ENCODE results near the gene WDR73. TPM values are rescaled to one million over a fixed set of nuclear protein-coding genes. Genes with fewer than 3 reads are reported as not detected.

WDR73 gene
- total and polyA plus RNA-seq, 10 of the 15 experiments (the other 5 are each of a cell fraction or from before 2014, with no cell fraction given): 4.4 to 25.6 (median 16.3) TPM

DNA sequence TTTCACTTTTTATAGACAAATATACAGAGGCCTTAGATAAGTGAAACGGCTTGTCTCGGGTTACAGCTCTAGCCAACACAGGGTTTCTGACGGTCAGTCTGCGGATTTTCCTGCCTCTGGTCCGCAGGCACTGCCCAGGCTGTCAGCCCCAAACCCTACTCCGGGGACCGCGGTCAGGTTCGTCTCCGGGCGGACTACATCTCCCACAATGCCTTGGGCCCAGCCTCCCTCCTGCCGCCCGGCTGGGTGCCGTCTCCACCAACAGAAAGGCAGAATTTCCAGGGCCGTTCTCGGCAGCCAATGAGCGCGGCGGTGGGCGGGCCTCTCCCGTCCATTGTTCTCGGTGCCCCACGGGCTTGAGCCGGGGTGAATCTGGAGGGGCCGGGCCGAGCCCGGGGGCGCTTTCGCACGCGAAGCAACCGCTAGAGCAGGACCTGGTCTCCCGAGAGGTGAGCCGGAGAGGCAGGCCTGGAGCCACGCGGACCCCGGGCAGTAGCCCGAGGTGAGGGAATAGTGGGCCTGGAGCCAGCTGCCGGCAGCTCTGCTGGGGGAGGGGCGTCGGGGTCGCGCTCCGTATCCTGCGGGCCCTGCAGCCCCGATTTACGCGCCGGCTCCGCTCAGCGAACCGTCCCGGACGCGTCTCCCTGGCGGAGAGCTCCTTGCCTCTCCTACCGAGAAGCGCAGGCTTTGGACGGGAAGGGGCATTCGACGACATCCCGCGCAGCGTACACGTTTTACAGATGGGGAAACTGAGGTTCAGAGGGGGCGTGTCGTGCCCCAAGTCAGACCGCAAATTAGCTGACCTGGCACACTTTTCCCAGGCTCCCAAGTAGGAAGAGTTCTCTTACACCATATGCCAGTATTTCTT is 53.2 kb downstream of the WDR73 start, which contains the start of gene ZSCAN2 (continued):
- TF ChIP-seq, protein P1, sequence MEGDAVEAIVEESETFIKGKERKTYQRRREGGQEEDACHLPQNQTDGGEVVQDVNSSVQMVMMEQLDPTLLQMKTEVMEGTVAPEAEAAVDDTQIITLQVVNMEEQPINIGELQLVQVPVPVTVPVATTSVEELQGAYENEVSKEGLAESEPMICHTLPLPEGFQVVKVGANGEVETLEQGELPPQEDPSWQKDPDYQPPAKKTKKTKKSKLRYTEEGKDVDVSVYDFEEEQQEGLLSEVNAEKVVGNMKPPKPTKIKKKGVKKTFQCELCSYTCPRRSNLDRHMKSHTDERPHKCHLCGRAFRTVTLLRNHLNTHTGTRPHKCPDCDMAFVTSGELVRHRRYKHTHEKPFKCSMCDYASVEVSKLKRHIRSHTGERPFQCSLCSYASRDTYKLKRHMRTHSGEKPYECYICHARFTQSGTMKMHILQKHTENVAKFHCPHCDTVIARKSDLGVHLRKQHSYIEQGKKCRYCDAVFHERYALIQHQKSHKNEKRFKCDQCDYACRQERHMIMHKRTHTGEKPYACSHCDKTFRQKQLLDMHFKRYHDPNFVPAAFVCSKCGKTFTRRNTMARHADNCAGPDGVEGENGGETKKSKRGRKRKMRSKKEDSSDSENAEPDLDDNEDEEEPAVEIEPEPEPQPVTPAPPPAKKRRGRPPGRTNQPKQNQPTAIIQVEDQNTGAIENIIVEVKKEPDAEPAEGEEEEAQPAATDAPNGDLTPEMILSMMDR (IDR thresholded peaks at IDR 0.05 in 2 of 3, conservative IDR thresholded peaks at IDR 0.05 in 1 of 3; ENCODE audit: control insufficient read depth in 2 of 3, extremely low read depth in 1 of 3, insufficient read depth in 1 of 3, low read depth in 3 of 3, low read length in 3 of 3): no peak
- TF ChIP-seq CHD2 (IDR thresholded peaks at IDR 0.05; ENCODE audit: borderline replicate concordance, low read depth, low read length) (peak; percentile 78), SUPT20H (IDR thresholded peaks at IDR 0.05; ENCODE audit: borderline replicate concordance, control insufficient read depth, low read depth, low read length) (no peak), POLR2AphosphoS2 (IDR thresholded peaks at IDR 0.05; ENCODE audit: low read depth, low read length) (no peak), PML (IDR thresholded peaks at IDR 0.05; ENCODE audit: low read length) (no peak), MTA2 (IDR thresholded peaks at IDR 0.05; ENCODE audit: low read depth) (no peak), RELA (IDR thresholded peaks at IDR 0.05; ENCODE audit: borderline replicate concordance, partially characterized antibody) (no peak), EZH2 (IDR thresholded peaks at IDR 0.05; ENCODE audit: borderline replicate concordance, control insufficient read depth, low read depth, low read length) (no peak), TCF12 (IDR thresholded peaks at IDR 0.05; ENCODE audit: low read depth, low read length) (no peak), ZSCAN29 (IDR thresholded peaks at IDR 0.05) (no peak), ZNF24 (IDR thresholded peaks at IDR 0.05) (no peak), NFIC (IDR thresholded peaks at IDR 0.05; ENCODE audit: low read depth, low read length) (no peak), GABPA (IDR thresholded peaks at IDR 0.05; ENCODE audit: low read depth) (no peak), SREBF1 (IDR thresholded peaks at IDR 0.05; ENCODE audit: low read length) (no peak)
- TF ChIP-seq, protein P2, sequence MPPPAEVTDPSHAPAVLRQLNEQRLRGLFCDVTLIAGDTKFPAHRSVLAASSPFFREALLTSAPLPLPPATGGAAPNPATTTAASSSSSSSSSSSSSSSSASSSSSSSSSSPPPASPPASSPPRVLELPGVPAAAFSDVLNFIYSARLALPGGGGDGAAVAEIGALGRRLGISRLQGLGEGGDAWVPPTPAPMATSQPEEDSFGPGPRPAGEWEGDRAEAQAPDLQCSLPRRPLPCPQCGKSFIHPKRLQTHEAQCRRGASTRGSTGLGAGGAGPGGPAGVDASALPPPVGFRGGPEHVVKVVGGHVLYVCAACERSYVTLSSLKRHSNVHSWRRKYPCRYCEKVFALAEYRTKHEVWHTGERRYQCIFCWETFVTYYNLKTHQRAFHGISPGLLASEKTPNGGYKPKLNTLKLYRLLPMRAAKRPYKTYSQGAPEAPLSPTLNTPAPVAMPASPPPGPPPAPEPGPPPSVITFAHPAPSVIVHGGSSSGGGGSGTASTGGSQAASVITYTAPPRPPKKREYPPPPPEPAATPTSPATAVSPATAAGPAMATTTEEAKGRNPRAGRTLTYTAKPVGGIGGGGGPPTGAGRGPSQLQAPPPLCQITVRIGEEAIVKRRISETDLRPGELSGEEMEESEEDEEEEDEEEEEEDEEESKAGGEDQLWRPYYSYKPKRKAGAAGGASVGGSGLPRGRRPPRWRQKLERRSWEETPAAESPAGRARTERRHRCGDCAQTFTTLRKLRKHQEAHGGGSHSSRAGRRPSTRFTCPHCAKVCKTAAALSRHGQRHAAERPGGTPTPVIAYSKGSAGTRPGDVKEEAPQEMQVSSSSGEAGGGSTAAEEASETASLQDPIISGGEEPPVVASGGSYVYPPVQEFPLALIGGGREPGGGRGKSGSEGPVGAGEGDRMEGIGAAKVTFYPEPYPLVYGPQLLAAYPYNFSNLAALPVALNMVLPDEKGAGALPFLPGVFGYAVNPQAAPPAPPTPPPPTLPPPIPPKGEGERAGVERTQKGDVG (CRISPR knock-in tag; IDR thresholded peaks at IDR 0.05): no peak
- TF ChIP-seq, protein P3, sequence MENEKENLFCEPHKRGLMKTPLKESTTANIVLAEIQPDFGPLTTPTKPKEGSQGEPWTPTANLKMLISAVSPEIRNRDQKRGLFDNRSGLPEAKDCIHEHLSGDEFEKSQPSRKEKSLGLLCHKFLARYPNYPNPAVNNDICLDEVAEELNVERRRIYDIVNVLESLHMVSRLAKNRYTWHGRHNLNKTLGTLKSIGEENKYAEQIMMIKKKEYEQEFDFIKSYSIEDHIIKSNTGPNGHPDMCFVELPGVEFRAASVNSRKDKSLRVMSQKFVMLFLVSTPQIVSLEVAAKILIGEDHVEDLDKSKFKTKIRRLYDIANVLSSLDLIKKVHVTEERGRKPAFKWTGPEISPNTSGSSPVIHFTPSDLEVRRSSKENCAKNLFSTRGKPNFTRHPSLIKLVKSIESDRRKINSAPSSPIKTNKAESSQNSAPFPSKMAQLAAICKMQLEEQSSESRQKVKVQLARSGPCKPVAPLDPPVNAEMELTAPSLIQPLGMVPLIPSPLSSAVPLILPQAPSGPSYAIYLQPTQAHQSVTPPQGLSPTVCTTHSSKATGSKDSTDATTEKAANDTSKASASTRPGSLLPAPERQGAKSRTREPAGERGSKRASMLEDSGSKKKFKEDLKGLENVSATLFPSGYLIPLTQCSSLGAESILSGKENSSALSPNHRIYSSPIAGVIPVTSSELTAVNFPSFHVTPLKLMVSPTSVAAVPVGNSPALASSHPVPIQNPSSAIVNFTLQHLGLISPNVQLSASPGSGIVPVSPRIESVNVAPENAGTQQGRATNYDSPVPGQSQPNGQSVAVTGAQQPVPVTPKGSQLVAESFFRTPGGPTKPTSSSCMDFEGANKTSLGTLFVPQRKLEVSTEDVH (IDR thresholded peaks at IDR 0.05; ENCODE audit: low read depth, partially characterized antibody): no peak
- TF ChIP-seq, protein P4, sequence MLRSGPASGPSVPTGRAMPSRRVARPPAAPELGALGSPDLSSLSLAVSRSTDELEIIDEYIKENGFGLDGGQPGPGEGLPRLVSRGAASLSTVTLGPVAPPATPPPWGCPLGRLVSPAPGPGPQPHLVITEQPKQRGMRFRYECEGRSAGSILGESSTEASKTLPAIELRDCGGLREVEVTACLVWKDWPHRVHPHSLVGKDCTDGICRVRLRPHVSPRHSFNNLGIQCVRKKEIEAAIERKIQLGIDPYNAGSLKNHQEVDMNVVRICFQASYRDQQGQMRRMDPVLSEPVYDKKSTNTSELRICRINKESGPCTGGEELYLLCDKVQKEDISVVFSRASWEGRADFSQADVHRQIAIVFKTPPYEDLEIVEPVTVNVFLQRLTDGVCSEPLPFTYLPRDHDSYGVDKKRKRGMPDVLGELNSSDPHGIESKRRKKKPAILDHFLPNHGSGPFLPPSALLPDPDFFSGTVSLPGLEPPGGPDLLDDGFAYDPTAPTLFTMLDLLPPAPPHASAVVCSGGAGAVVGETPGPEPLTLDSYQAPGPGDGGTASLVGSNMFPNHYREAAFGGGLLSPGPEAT (IDR thresholded peaks at IDR 0.05; ENCODE audit: low read depth): no peak
- TF ChIP-seq, protein P5, sequence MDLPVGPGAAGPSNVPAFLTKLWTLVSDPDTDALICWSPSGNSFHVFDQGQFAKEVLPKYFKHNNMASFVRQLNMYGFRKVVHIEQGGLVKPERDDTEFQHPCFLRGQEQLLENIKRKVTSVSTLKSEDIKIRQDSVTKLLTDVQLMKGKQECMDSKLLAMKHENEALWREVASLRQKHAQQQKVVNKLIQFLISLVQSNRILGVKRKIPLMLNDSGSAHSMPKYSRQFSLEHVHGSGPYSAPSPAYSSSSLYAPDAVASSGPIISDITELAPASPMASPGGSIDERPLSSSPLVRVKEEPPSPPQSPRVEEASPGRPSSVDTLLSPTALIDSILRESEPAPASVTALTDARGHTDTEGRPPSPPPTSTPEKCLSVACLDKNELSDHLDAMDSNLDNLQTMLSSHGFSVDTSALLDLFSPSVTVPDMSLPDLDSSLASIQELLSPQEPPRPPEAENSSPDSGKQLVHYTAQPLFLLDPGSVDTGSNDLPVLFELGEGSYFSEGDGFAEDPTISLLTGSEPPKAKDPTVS (IDR thresholded peaks at IDR 0.05; ENCODE audit: low read depth, low read length): no peak
